ENCODE results near the gene RFXANK. TPM values are rescaled to one million over a fixed set of nuclear protein-coding genes. Genes with fewer than 3 reads are reported as not detected.

RFXANK gene
- total and polyA plus RNA-seq, 9 of the 15 experiments (the other 6 are each of a cell fraction or from before 2014, with no cell fraction given): 68.6 to 181 (median 150) TPM

GRCh38 chr19:19169236-19170052 is 22.6 kb upstream of the RFXANK start (continued):
- TF ChIP-seq, protein P1, sequence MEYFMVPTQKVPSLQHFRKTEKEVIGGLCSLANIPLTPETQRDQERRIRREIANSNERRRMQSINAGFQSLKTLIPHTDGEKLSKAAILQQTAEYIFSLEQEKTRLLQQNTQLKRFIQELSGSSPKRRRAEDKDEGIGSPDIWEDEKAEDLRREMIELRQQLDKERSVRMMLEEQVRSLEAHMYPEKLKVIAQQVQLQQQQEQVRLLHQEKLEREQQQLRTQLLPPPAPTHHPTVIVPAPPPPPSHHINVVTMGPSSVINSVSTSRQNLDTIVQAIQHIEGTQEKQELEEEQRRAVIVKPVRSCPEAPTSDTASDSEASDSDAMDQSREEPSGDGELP (CRISPR knock-in tag; IDR thresholded peaks at IDR 0.05; ENCODE audit: borderline replicate concordance): no peak
- no peak for TF ChIP-seq ZNF24 (IDR thresholded peaks at IDR 0.05)
- no peak for TF ChIP-seq ZNF445 (CRISPR knock-in tag; IDR thresholded peaks at IDR 0.05; ENCODE audit: low read depth)
- 0 out of 2 replicates have a peak, but pooled peaks have one; percentile 42 for TF ChIP-seq LARP7 (IDR thresholded peaks at IDR 0.05)
- TF ChIP-seq CCNT2 (IDR thresholded peaks at IDR 0.05; ENCODE audit: borderline replicate concordance, extremely low read depth, insufficient read length, low read depth, low read length): no peak
- no peak for TF ChIP-seq ZNF354B (CRISPR knock-in tag; IDR thresholded peaks at IDR 0.05)
- no peak for TF ChIP-seq ZBTB17 (CRISPR knock-in tag; IDR thresholded peaks at IDR 0.05)
- TF ChIP-seq NR1H2 (CRISPR knock-in tag; IDR thresholded peaks at IDR 0.05): no peak
- peak; percentile 40 for TF ChIP-seq ARHGAP35 (IDR thresholded peaks at IDR 0.05; ENCODE audit: partially characterized antibody)
- no peak for TF ChIP-seq U2AF2 (optimal IDR thresholded peaks at IDR 0.05; ENCODE audit: low read depth, low read length)
- no peak for TF ChIP-seq NFE2 (IDR thresholded peaks at IDR 0.05; ENCODE audit: low read depth)
- TF ChIP-seq SMC3 (conservative IDR thresholded peaks at IDR 0.05; ENCODE audit: insufficient read depth, low read depth, low read length): no peak
- TF ChIP-seq KAT8 (IDR thresholded peaks at IDR 0.05; ENCODE audit: low read depth): no peak
- TF ChIP-seq IFI16 (CRISPR knock-in tag; IDR thresholded peaks at IDR 0.05): no peak
- no peak for TF ChIP-seq UBTF (IDR thresholded peaks at IDR 0.05; ENCODE audit: borderline replicate concordance in 1 of 2, low read depth in 2 of 2, low read length in 2 of 2)
- TF ChIP-seq ZNF668 (CRISPR knock-in tag; IDR thresholded peaks at IDR 0.05): no peak
- no peak for TF ChIP-seq PTRF (tag; IDR thresholded peaks at IDR 0.05)
- no peak for TF ChIP-seq ZC3H11A (IDR thresholded peaks at IDR 0.05; ENCODE audit: low read depth, low read length)
- TF ChIP-seq NEUROD1 (IDR thresholded peaks at IDR 0.05; ENCODE audit: borderline replicate concordance, low read depth, low read length, partially characterized antibody): no peak
- no peak for TF ChIP-seq ZNF384 (IDR thresholded peaks at IDR 0.05; ENCODE audit: low read depth, low read length)
- TF ChIP-seq TRIM28 (IDR thresholded peaks at IDR 0.05): no peak
- TF ChIP-seq, protein P2, sequence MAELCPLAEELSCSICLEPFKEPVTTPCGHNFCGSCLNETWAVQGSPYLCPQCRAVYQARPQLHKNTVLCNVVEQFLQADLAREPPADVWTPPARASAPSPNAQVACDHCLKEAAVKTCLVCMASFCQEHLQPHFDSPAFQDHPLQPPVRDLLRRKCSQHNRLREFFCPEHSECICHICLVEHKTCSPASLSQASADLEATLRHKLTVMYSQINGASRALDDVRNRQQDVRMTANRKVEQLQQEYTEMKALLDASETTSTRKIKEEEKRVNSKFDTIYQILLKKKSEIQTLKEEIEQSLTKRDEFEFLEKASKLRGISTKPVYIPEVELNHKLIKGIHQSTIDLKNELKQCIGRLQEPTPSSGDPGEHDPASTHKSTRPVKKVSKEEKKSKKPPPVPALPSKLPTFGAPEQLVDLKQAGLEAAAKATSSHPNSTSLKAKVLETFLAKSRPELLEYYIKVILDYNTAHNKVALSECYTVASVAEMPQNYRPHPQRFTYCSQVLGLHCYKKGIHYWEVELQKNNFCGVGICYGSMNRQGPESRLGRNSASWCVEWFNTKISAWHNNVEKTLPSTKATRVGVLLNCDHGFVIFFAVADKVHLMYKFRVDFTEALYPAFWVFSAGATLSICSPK (IDR thresholded peaks at IDR 0.05; ENCODE audit: borderline replicate concordance): 0 out of 2 replicates have a peak, but pooled peaks have one; percentile 66
- TF ChIP-seq ZSCAN29 (IDR thresholded peaks at IDR 0.05): no peak
- no peak for TF ChIP-seq NR2C1 (IDR thresholded peaks at IDR 0.05)
- no peak for TF ChIP-seq NR2C1 (tag; IDR thresholded peaks at IDR 0.05)
- TF ChIP-seq ZNF121 (CRISPR knock-in tag; conservative IDR thresholded peaks at IDR 0.05): peak; percentile 53; the same call in 1 of the 2 replicates

Data from K562 (cell line).